ENCODE results near the gene THUMPD1.
A peak's percentile ranks its signal among the peaks of the same experiment; 100 is the strongest.

THUMPD1 gene

DNA sequence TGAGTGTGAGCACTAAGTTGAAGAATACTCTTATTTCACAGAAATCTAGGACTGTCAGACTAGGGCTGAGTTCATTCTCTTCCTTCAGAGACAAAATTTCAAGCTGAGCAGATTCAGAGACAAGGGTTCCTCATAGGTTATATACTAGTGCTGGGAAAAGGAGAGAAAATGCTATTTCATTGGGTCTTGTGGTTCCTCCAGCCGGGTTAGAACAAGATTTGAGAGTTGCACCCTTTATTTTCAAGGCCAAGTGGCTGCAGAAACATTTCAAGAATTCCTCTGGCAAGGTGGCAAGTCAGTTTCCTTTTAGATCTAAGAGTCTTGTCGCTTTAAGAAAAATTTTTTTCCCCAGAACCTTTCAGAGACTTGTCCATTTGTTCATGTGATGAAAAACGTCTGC is 6.8 kb downstream of the THUMPD1 start:
- Histone ChIP-seq H3K79me2 (peaks cover 9% of the 10 kb centered on the region), H2AFZ (no peak overlapping the region), H3K9me3 (ENCODE audit: control insufficient read depth, low read length) (no peaks in the 10 kb centered on the region), H3K4me1 (no peaks in the 10 kb centered on the region), H3K36me3 (ENCODE audit: control insufficient read depth, insufficient read depth, low read length) (no peaks in the 10 kb centered on the region), H3K27me3 (ENCODE audit: control insufficient read depth, insufficient read depth, low read length) (no peaks in the 10 kb centered on the region), H3K4me2 (ENCODE audit: low read length) (no peak overlapping the region), H3K4me3 (ENCODE audit: low read depth, low read length) (no peak overlapping the region), H3K9ac (no peak overlapping the region), H3K27ac (no peak overlapping the region)
- TF ChIP-seq, protein P1, sequence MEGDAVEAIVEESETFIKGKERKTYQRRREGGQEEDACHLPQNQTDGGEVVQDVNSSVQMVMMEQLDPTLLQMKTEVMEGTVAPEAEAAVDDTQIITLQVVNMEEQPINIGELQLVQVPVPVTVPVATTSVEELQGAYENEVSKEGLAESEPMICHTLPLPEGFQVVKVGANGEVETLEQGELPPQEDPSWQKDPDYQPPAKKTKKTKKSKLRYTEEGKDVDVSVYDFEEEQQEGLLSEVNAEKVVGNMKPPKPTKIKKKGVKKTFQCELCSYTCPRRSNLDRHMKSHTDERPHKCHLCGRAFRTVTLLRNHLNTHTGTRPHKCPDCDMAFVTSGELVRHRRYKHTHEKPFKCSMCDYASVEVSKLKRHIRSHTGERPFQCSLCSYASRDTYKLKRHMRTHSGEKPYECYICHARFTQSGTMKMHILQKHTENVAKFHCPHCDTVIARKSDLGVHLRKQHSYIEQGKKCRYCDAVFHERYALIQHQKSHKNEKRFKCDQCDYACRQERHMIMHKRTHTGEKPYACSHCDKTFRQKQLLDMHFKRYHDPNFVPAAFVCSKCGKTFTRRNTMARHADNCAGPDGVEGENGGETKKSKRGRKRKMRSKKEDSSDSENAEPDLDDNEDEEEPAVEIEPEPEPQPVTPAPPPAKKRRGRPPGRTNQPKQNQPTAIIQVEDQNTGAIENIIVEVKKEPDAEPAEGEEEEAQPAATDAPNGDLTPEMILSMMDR (IDR thresholded peaks at IDR 0.05): no peak

DNA sequence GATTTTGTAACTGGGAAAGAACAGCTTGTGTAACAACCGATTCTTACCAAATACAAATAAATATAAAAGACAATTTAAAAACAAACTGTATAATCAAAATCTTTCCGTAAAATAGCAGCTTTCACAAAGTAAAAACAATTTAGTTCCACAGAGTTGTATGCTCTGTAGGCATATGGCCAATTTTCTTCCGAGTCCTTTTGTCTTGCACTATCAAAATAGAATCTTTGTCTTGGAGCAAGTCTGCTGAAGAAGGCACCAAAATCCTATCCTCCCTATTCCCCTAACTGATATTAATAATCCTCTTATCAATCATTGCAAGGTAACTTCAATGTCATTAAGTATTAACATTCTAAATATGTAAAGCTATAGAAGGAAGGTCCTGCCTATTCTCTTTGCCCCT is 7.6 kb downstream of the THUMPD1 start:
- TF ChIP-seq, protein P1 (IDR thresholded peaks at IDR 0.05): no peak
- Histone ChIP-seq H3K4me2 (ENCODE audit: low read length) (no peak overlapping the region), H3K4me1 (no peaks in the 10 kb centered on the region), H3K9ac (no peak overlapping the region), H3K36me3 (ENCODE audit: control insufficient read depth, insufficient read depth, low read length) (no peaks in the 10 kb centered on the region), H3K79me2 (peaks cover 3% of the 10 kb centered on the region), H2AFZ (no peak overlapping the region), H3K27ac (peak overlapping the region; percentile 3), H3K4me3 (ENCODE audit: low read depth, low read length) (no peak overlapping the region), H3K9me3 (ENCODE audit: control insufficient read depth, low read length) (no peaks in the 10 kb centered on the region), H3K27me3 (ENCODE audit: control insufficient read depth, insufficient read depth, low read length) (no peaks in the 10 kb centered on the region)

DNA sequence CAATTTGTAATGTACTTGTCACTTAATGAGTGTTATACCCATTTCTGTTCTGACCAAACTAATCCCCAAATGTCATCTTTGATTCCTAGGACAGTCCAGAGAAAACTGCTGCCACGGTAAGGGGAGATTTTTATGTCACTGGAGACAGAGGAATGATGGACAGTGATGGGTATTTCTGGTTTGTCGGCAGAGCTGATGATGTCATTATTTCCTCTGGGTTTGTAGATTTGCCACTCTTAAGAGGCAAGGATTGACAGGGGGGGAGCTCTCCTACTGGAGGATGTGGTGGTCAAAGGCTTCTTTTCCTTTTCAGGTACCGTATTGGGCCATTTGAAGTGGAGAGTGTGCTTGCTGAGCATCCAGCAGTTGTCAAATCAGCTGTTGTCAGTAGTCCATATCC is 12.5 kb downstream of the THUMPD1 start:
- Histone ChIP-seq H2AFZ (no peak overlapping the region), H3K9ac (no peak overlapping the region), H3K79me2 (no peaks in the 10 kb centered on the region), H3K36me3 (ENCODE audit: control insufficient read depth, insufficient read depth, low read length) (no peaks in the 10 kb centered on the region), H3K4me3 (ENCODE audit: low read depth, low read length) (no peak overlapping the region), H3K27me3 (ENCODE audit: control insufficient read depth, insufficient read depth, low read length) (no peaks in the 10 kb centered on the region), H3K27ac (no peak overlapping the region), H3K4me1 (no peaks in the 10 kb centered on the region), H3K9me3 (ENCODE audit: control insufficient read depth, low read length) (no peaks in the 10 kb centered on the region), H3K4me2 (ENCODE audit: low read length) (no peak overlapping the region)
- TF ChIP-seq, protein P1 (IDR thresholded peaks at IDR 0.05): no peak

DNA sequence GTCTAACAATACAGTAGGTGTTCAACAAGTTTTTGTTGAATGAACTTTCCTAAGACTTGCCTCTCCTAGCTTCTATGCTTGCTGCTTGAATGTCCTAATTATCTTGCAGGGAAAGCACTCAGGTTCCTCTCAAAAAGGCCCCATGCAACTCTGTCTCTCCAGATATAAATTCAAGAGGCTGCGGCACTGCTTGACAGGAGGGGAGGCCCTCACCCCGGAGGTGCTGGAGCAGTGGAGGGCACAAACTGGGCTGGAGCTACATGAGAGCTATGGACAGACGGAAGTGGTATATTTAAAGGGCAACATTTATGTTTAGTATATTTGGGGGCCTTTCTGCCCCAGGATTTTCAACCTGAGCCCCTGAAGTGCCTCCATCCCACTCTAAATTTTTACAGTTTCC is 14.4 kb downstream of the THUMPD1 start:
- H2AFZ ChIP-seq: no peak overlapping the region
- H3K4me1 ChIP-seq: no peaks in the 10 kb centered on the region
- no peak overlapping the region for H3K4me2 ChIP-seq (ENCODE audit: low read length)
- H3K9ac ChIP-seq: no peak overlapping the region
- no peaks in the 10 kb centered on the region for H3K27me3 ChIP-seq (ENCODE audit: control insufficient read depth, insufficient read depth, low read length)
- TF ChIP-seq, protein P1 (IDR thresholded peaks at IDR 0.05): no peak
- H3K4me3 ChIP-seq (ENCODE audit: low read depth, low read length): no peak overlapping the region
- H3K36me3 ChIP-seq (ENCODE audit: control insufficient read depth, insufficient read depth, low read length): no peaks in the 10 kb centered on the region
- no peaks in the 10 kb centered on the region for H3K9me3 ChIP-seq (ENCODE audit: control insufficient read depth, low read length)
- no peak overlapping the region for H3K27ac ChIP-seq
- no peaks in the 10 kb centered on the region for H3K79me2 ChIP-seq

DNA sequence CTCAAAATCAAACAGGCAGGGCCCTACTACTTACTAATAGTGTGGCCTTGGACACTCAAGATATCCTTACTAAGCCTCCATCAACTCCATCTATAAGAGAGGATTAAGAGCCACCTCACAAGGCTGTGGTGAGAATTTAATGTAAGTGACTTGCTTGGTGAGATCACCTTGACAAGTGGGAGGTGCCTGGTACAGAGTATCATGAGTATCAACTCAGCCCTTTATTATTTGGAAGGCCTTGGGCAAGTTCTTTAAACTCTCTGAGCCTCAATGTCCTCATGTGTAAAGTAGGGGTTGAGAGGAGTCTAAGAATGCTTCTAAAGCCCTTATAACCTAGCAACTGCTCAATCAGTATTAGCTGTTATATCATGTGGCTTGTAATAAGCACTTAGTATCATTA is 15.0 kb downstream of the THUMPD1 start:
- H3K27ac ChIP-seq: no peak overlapping the region
- H3K4me2 ChIP-seq (ENCODE audit: low read length): no peak overlapping the region
- H2AFZ ChIP-seq: no peak overlapping the region
- H3K27me3 ChIP-seq (ENCODE audit: control insufficient read depth, insufficient read depth, low read length): no peaks in the 10 kb centered on the region
- no peaks in the 10 kb centered on the region for H3K9me3 ChIP-seq (ENCODE audit: control insufficient read depth, low read length)
- no peaks in the 10 kb centered on the region for H3K79me2 ChIP-seq
- H3K4me1 ChIP-seq: no peaks in the 10 kb centered on the region
- no peaks in the 10 kb centered on the region for H3K36me3 ChIP-seq (ENCODE audit: control insufficient read depth, insufficient read depth, low read length)
- TF ChIP-seq, protein P1 (IDR thresholded peaks at IDR 0.05): no peak
- H3K4me3 ChIP-seq (ENCODE audit: low read depth, low read length): no peak overlapping the region
- H3K9ac ChIP-seq: no peak overlapping the region
